Measurements from ENCODE around the gene MAGEB18.

MAGEB18 gene

GRCh38 chrX:26138274-26138673 is at the start of gene MAGEB18:
MAGEB18 (plus strand) TSS chrX:26138343; CDS start chrX:26138986, 643 bp downstream.
- DNase-seq, result no peak

- DNase-seq, result no peak
Observed at GRCh38 chrX:26100421-26100920, 37.7 kb upstream of the MAGEB18 start.

DNA sequence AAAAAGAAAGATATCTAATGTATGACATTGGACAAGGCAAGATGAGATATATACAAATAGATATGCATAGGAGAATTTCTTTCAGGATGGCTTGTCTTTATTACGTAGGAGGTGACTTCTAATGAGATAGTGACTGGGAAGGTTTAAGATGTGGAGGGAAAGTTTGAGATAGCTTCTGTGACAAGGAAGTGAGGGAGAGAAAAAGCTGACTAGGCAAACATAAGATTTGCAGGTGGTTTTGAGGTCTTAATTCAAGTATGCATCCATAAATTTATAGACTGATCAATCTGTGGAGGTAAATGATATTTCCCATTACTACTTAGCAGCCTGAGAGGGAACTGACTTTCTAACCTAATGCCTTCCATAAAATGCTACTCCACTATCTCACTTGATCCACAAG is 29.0 kb upstream of the MAGEB18 start:
- no peak for DNase-seq

GRCh38 chrX:26146024-26146423 is 7.9 kb downstream of the MAGEB18 start:
- no peak for DNase-seq

- DNase-seq, result no peak
Observed at GRCh38 chrX:26160301-26160700, 22.2 kb downstream of the MAGEB18 start, which contains the start of gene MAGEB6B. MAGEB6B (plus strand) TSS chrX:26160601; CDS start chrX:26160601, 0 bp downstream.
